ENCODE results near the gene BSG.
A peak's percentile ranks its signal among the peaks of the same experiment; 100 is the strongest.

The BSG gene

GRCh38 chr19:554817-555216, 17.6 kb upstream of the BSG start:
- no peak overlapping the region for H3K27ac Mint-ChIP-seq
- H3K4me3 Mint-ChIP-seq = no peak overlapping the region
- H3K36me3 Mint-ChIP-seq (ENCODE audit: low read depth) = no peaks in the 10 kb centered on the region
- H3K9me3 Mint-ChIP-seq = no peaks in the 10 kb centered on the region
- H3K4me1 Mint-ChIP-seq (ENCODE audit: low read depth) = peaks cover 2% of the 10 kb centered on the region
- no peaks in the 10 kb centered on the region for H3K27me3 Mint-ChIP-seq (ENCODE audit: low read depth)

GRCh38 chr19:555474-555808, 17.0 kb upstream of the BSG start:
- Mint-ChIP-seq H3K9me3 (no peaks in the 10 kb centered on the region), H3K4me3 (no peak overlapping the region), H3K27ac (no peak overlapping the region), H3K27me3 (ENCODE audit: low read depth) (no peaks in the 10 kb centered on the region), H3K4me1 (ENCODE audit: low read depth) (peaks cover 2% of the 10 kb centered on the region), H3K36me3 (ENCODE audit: low read depth) (no peaks in the 10 kb centered on the region)

- no peak overlapping the region for H3K27ac Mint-ChIP-seq
- H3K9me3 Mint-ChIP-seq = no peaks in the 10 kb centered on the region
- H3K4me3 Mint-ChIP-seq = no peak overlapping the region
- no peaks in the 10 kb centered on the region for H3K27me3 Mint-ChIP-seq (ENCODE audit: low read depth)
- H3K4me1 Mint-ChIP-seq (ENCODE audit: low read depth) = peaks cover 2% of the 10 kb centered on the region
- no peaks in the 10 kb centered on the region for H3K36me3 Mint-ChIP-seq (ENCODE audit: low read depth)
Measured at GRCh38 chr19:556611-557382, 15.6 kb upstream of the BSG start.

GRCh38 chr19:558770-559439, 13.5 kb upstream of the BSG start:
- Mint-ChIP-seq H3K9me3 (no peaks in the 10 kb centered on the region), H3K27ac (no peak overlapping the region), H3K36me3 (ENCODE audit: low read depth) (no peaks in the 10 kb centered on the region), H3K27me3 (ENCODE audit: low read depth) (no peaks in the 10 kb centered on the region), H3K4me1 (ENCODE audit: low read depth) (peaks cover 2% of the 10 kb centered on the region), H3K4me3 (no peak overlapping the region)

GRCh38 chr19:560121-560520, 12.3 kb upstream of the BSG start:
- peaks cover 2% of the 10 kb centered on the region for H3K4me1 Mint-ChIP-seq (ENCODE audit: low read depth)
- no peaks in the 10 kb centered on the region for H3K27me3 Mint-ChIP-seq (ENCODE audit: low read depth)
- H3K4me3 Mint-ChIP-seq = no peak overlapping the region
- no peak overlapping the region for H3K27ac Mint-ChIP-seq
- H3K9me3 Mint-ChIP-seq = no peaks in the 10 kb centered on the region
- H3K36me3 Mint-ChIP-seq (ENCODE audit: low read depth) = no peaks in the 10 kb centered on the region

GRCh38 chr19:566403-566802, 6.0 kb upstream of the BSG start:
- no peaks in the 10 kb centered on the region for H3K36me3 Mint-ChIP-seq (ENCODE audit: low read depth)
- no peak overlapping the region for H3K4me3 Mint-ChIP-seq
- peaks cover 11% of the 10 kb centered on the region for H3K4me1 Mint-ChIP-seq (ENCODE audit: low read depth)
- no peaks in the 10 kb centered on the region for H3K27me3 Mint-ChIP-seq (ENCODE audit: low read depth)
- no peak overlapping the region for H3K27ac Mint-ChIP-seq
- H3K9me3 Mint-ChIP-seq = no peaks in the 10 kb centered on the region

- Mint-ChIP-seq H3K36me3 (ENCODE audit: low read depth) (no peaks in the 10 kb centered on the region), H3K4me1 (ENCODE audit: low read depth) (peaks cover 14% of the 10 kb centered on the region), H3K9me3 (no peaks in the 10 kb centered on the region), H3K27ac (no peak overlapping the region), H3K27me3 (ENCODE audit: low read depth) (no peaks in the 10 kb centered on the region), H3K4me3 (no peak overlapping the region)
Measured at GRCh38 chr19:566844-567243, 5.6 kb upstream of the BSG start.

- Mint-ChIP-seq H3K36me3 (ENCODE audit: low read depth) (no peaks in the 10 kb centered on the region), H3K27ac (no peak overlapping the region), H3K4me1 (ENCODE audit: low read depth) (peaks cover 16% of the 10 kb centered on the region), H3K4me3 (no peak overlapping the region), H3K27me3 (ENCODE audit: low read depth) (no peaks in the 10 kb centered on the region), H3K9me3 (no peaks in the 10 kb centered on the region)
Measured at GRCh38 chr19:567296-567900, 5.0 kb upstream of the BSG start.

- peaks cover 27% of the 10 kb centered on the region for H3K4me1 Mint-ChIP-seq (ENCODE audit: low read depth)
- H3K4me3 Mint-ChIP-seq = peak overlapping the region; percentile 14
- no peaks in the 10 kb centered on the region for H3K36me3 Mint-ChIP-seq (ENCODE audit: low read depth)
- H3K27ac Mint-ChIP-seq = no peak overlapping the region
- no peaks in the 10 kb centered on the region for H3K9me3 Mint-ChIP-seq
- H3K27me3 Mint-ChIP-seq (ENCODE audit: low read depth) = no peaks in the 10 kb centered on the region
Measured at GRCh38 chr19:570251-570686, 2.1 kb upstream of the BSG start.

- H3K36me3 Mint-ChIP-seq (ENCODE audit: low read depth) = no peaks in the 10 kb centered on the region
- H3K9me3 Mint-ChIP-seq = no peaks in the 10 kb centered on the region
- peaks cover 27% of the 10 kb centered on the region for H3K4me1 Mint-ChIP-seq (ENCODE audit: low read depth)
- peak overlapping the region; percentile 87 for H3K4me3 Mint-ChIP-seq
- peak overlapping the region; percentile 97 for H3K27ac Mint-ChIP-seq
- no peaks in the 10 kb centered on the region for H3K27me3 Mint-ChIP-seq (ENCODE audit: low read depth)
Measured at GRCh38 chr19:570937-571565, 1.3 kb upstream of the BSG start.

GRCh38 chr19:571566-571974, 826 bp upstream of the BSG start:
- Mint-ChIP-seq H3K27ac (peak overlapping the region; percentile 97), H3K36me3 (ENCODE audit: low read depth) (peaks cover 1% of the 10 kb centered on the region), H3K4me3 (peak overlapping the region; percentile 87), H3K27me3 (ENCODE audit: low read depth) (no peaks in the 10 kb centered on the region), H3K9me3 (no peaks in the 10 kb centered on the region), H3K4me1 (ENCODE audit: low read depth) (peaks cover 27% of the 10 kb centered on the region)

- peak overlapping the region; percentile 63 for H3K27ac Mint-ChIP-seq
- peaks cover 1% of the 10 kb centered on the region for H3K36me3 Mint-ChIP-seq (ENCODE audit: low read depth)
- H3K27me3 Mint-ChIP-seq (ENCODE audit: low read depth) = no peaks in the 10 kb centered on the region
- peak overlapping the region; percentile 87 for H3K4me3 Mint-ChIP-seq
- H3K4me1 Mint-ChIP-seq (ENCODE audit: low read depth) = peaks cover 28% of the 10 kb centered on the region
- H3K9me3 Mint-ChIP-seq = no peaks in the 10 kb centered on the region
Measured at GRCh38 chr19:572743-573518, 535 bp downstream of the BSG start.

- Mint-ChIP-seq H3K27ac (peak overlapping the region; percentile 63), H3K27me3 (ENCODE audit: low read depth) (no peaks in the 10 kb centered on the region), H3K36me3 (ENCODE audit: low read depth) (peaks cover 1% of the 10 kb centered on the region), H3K4me3 (peak overlapping the region; percentile 84), H3K4me1 (ENCODE audit: low read depth) (peaks cover 28% of the 10 kb centered on the region), H3K9me3 (no peaks in the 10 kb centered on the region)
Measured at GRCh38 chr19:573519-573825, 1.1 kb downstream of the BSG start.

All from T-helper 1 cell treated with Interleukin-12 subunit alpha and Interleukin-12 subunit beta and Interleukin-4 antibody, amounts not matched to agents 30 μg/mL and 1 μg/mL, for 36 hours (primary cell).